ENCODE measurements around the gene BCL2A1.

Gene BCL2A1

GRCh38 chr15:80002267-80002666 is 31.3 kb upstream of the BCL2A1 start:
- H3K4me3 ChIP-seq (ENCODE audit: low read length), result no peak overlapping the region
- no peak for DNase-seq (ENCODE audit: low read depth)
- TF ChIP-seq, protein P1, sequence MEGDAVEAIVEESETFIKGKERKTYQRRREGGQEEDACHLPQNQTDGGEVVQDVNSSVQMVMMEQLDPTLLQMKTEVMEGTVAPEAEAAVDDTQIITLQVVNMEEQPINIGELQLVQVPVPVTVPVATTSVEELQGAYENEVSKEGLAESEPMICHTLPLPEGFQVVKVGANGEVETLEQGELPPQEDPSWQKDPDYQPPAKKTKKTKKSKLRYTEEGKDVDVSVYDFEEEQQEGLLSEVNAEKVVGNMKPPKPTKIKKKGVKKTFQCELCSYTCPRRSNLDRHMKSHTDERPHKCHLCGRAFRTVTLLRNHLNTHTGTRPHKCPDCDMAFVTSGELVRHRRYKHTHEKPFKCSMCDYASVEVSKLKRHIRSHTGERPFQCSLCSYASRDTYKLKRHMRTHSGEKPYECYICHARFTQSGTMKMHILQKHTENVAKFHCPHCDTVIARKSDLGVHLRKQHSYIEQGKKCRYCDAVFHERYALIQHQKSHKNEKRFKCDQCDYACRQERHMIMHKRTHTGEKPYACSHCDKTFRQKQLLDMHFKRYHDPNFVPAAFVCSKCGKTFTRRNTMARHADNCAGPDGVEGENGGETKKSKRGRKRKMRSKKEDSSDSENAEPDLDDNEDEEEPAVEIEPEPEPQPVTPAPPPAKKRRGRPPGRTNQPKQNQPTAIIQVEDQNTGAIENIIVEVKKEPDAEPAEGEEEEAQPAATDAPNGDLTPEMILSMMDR (IDR thresholded peaks at IDR 0.05; ENCODE audit: insufficient read depth, low read depth, low read length, missing control alignments), result no peak

DNA sequence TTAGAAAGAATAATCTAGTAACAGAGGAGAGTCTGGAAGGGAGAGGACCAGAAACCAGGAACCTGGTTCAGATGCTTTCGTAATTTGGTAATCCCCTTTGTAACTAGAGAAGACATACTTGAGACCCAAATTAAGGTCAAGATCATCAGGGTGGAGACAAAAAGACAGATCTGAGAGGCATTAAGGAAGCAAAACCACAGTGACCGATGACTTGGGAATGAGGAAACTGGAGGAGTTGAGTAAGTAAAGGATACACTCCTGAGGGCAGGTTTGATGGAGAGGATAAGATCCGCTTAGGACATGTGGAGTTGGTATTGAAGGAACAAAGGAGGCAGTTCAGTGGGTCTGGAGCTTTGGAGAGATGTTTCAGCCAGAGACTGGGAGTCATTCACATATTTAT is 23.6 kb upstream of the BCL2A1 start:
- no peak overlapping the region for H3K4me3 ChIP-seq (ENCODE audit: low read length)
- DNase-seq (ENCODE audit: low read depth), result peak; percentile 90

GRCh38 chr15:79991826-79992225 is 20.8 kb upstream of the BCL2A1 start:
- H3K4me3 ChIP-seq (ENCODE audit: low read length), result no peak overlapping the region
- DNase-seq (ENCODE audit: low read depth), result no peak
- TF ChIP-seq, protein P1 (IDR thresholded peaks at IDR 0.05; ENCODE audit: insufficient read depth, low read depth, low read length, missing control alignments), result no peak

More for the DNA sequence above, 23.6 kb upstream of the BCL2A1 start:
- TF ChIP-seq, protein P1 (IDR thresholded peaks at IDR 0.05; ENCODE audit: insufficient read depth, low read depth, low read length, missing control alignments), result no peak

DNA sequence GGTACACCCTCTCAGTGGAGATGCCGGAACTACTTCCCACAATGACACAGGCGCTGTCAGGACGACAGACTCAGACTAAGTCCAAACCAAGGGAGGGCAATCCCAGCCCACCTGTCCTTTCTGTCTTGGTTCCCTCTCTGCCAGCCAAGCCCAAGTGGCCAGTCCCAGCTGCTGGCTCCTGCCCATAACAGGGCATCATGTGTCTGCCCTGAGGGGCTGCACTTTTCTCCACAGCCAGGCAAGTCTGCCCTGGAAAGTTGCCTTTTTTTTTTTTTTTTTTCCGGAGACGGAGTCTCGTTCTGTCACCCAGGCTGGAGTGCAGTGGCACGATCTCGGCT is 20.0 kb upstream of the BCL2A1 start:
- no peak for DNase-seq (ENCODE audit: low read depth)
- no peak overlapping the region for H3K4me3 ChIP-seq (ENCODE audit: low read length)
- TF ChIP-seq, protein P1 (IDR thresholded peaks at IDR 0.05; ENCODE audit: insufficient read depth, low read depth, low read length, missing control alignments), result no peak

GRCh38 chr15:79990280-79990996 is 19.4 kb upstream of the BCL2A1 start:
- H3K4me3 ChIP-seq (ENCODE audit: low read length), result no peak overlapping the region
- no peak for DNase-seq (ENCODE audit: low read depth)
- TF ChIP-seq, protein P1 (IDR thresholded peaks at IDR 0.05; ENCODE audit: insufficient read depth, low read depth, low read length, missing control alignments), result no peak

GRCh38 chr15:79989682-79990081 is 18.7 kb upstream of the BCL2A1 start:
- TF ChIP-seq, protein P1 (IDR thresholded peaks at IDR 0.05; ENCODE audit: insufficient read depth, low read depth, low read length, missing control alignments), result no peak
- DNase-seq (ENCODE audit: low read depth), result peak; percentile 75
- H3K4me3 ChIP-seq (ENCODE audit: low read length), result no peak overlapping the region

- TF ChIP-seq, protein P1 (IDR thresholded peaks at IDR 0.05; ENCODE audit: insufficient read depth, low read depth, low read length, missing control alignments), result no peak
- no peak overlapping the region for H3K4me3 ChIP-seq (ENCODE audit: low read length)
- no peak for DNase-seq (ENCODE audit: low read depth)
These were observed 18.2 kb upstream of the BCL2A1 start for GRCh38 chr15:79989183-79989582.

All from epithelial cell of esophagus (primary cell).